Common myeloid progenitor, CD34-positive (primary cell): ENCODE measurements around the gene DOCK4.

ENCODE experiments used
- CTCF ChIA-PET: fragments of 350-600 bp; sonication (Branson Sonifier 250); formaldehyde crosslinking; loops from one replicate; lab custom pipeline; 2021; ENCODE audit warnings: antibody characterized with exemption; lab: Charles Lee
- POLR2A ChIA-PET: fragments of 350-600 bp; sonication (Branson Sonifier 250); formaldehyde crosslinking; loops from one replicate; lab custom pipeline; 2021; ENCODE audit warnings: antibody characterized with exemption; lab: Charles Lee
- DNase-seq, 3 donors: peaks; one replicate each; pipeline versions ENCODE4 v3.0.0 to v3.0.0-alpha.2; 2013
- H3K27ac ChIP-seq, 2 experiments: 1 replicate in 1 of 2; 2 replicates in 1 of 2; pipeline ENCODE4 v1.7.0; 2013; ENCODE audit warnings: inconsistent platforms in 2 of 2, low read length in 2 of 2, mild to moderate bottlenecking in 2 of 2, low read depth in 1 of 2, moderate library complexity in 1 of 2; ENCODE audit not compliant: severe bottlenecking in 2 of 2, insufficient read depth in 1 of 2, poor library complexity in 1 of 2
- H3K27me3 ChIP-seq, 5 experiments: replicated peaks in 2 of 5; 1 replicate in 3 of 5; 2 replicates in 2 of 5; pipeline versions ENCODE4 v1.6.1 to v1.7.0; 2013; ENCODE audit warnings: low read length in 4 of 5, mild to moderate bottlenecking in 2 of 5, moderate library complexity in 2 of 5, inconsistent platforms in 1 of 5; ENCODE audit not compliant: insufficient read depth in 5 of 5, control insufficient read depth in 4 of 5
- H3K36me3 ChIP-seq, 4 experiments: 1 replicate in 2 of 4; 2 replicates in 2 of 4; pipeline versions ENCODE4 v1.6.1 to v1.7.0; 2013; ENCODE audit warnings: low read length in 3 of 4, control low read depth in 1 of 4, mild to moderate bottlenecking in 1 of 4; ENCODE audit not compliant: control insufficient read depth in 4 of 4, insufficient read depth in 4 of 4
- H3K4me1 ChIP-seq, 4 experiments: 1 replicate in 3 of 4; 2 replicates in 1 of 4; pipeline versions ENCODE4 v1.6.1 to v1.7.1; 2013; ENCODE audit warnings: low read length in 3 of 4, mild to moderate bottlenecking in 3 of 4, control low read depth in 1 of 4, inconsistent platforms in 1 of 4, moderate library complexity in 1 of 4; ENCODE audit not compliant: control insufficient read depth in 4 of 4, insufficient read depth in 4 of 4; ENCODE audit errors: control extremely low read depth in 1 of 4
- H3K4me3 ChIP-seq, 7 experiments: 1 replicate in 4 of 7; 2 replicates in 3 of 7; pipeline versions ENCODE4 v1.5.1 to v1.7.0; 2013; ENCODE audit warnings: mild to moderate bottlenecking in 7 of 7, low read length in 6 of 7, moderate library complexity in 6 of 7, inconsistent platforms in 2 of 7, low read depth in 2 of 7, control low read depth in 1 of 7; ENCODE audit not compliant: insufficient read depth in 4 of 7, control insufficient read depth in 1 of 7; ENCODE audit errors: extremely low read depth in 1 of 7
- H3K9me3 ChIP-seq, 5 experiments: 1 replicate in 4 of 5; 2 replicates in 1 of 5; pipeline versions ENCODE4 v1.6.1 to v1.7.1; 2013; ENCODE audit warnings: low read length in 4 of 5, mild to moderate bottlenecking in 2 of 5, inconsistent platforms in 1 of 5, low read depth in 1 of 5, moderate library complexity in 1 of 5; ENCODE audit not compliant: control insufficient read depth in 4 of 5, insufficient read depth in 2 of 5; ENCODE audit errors: control extremely low read depth in 1 of 5
- WGBS: methylation state at CpG from one replicate; pipeline ENCODE4 v1.1.5; 2013; ENCODE audit not compliant: insufficient coverage; 5-methylcytosine and 5-hydroxymethylcytosine counted together

DOCK4 gene

DNA sequence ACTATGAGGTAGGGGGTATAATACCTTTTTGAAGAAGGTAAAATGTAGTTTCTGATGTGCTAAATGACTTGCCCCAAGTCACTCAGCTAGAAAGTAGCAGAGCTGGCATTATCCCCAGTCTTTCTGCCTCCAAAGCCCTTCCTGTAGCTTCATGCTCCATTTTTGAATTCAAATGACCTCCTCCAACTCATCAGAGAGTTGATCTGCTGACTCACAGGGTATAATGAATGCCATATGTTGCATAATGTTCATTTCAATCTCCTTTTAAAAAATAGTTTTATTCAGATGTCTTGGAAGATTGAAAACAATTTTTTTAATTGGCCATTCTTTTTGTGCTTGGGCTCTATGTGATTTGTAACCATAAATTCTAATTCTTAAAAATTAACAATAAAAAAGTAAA is 371.1 kb downstream of the DOCK4 start:
- Histone ChIP-seq H3K9me3 (peaks cover 0 to 3% (median 0%) of the 10 kb centered on the region in 5 experiments), H3K27me3 (no peaks in the 10 kb centered on the region), H3K4me1 (peaks cover 0 to 3% (median 0%) of the 10 kb centered on the region in 4 experiments), H3K27ac (no peak overlapping the region), H3K36me3 (no peaks in the 10 kb centered on the region), H3K4me3 (no peak overlapping the region)
- CTCF ChIA-PET, result interaction anchor here (1.2 kb wide), 1 partner anchor 9 kb away, joined by 4 read pairs; no protein-coding TSS in a partner anchor
- POLR2A ChIA-PET, result interaction anchor here (0.6 kb wide), 1 partner anchor 34 kb away, joined by 3 read pairs; no protein-coding TSS in a partner anchor
- DNase-seq, result no peak

DNA sequence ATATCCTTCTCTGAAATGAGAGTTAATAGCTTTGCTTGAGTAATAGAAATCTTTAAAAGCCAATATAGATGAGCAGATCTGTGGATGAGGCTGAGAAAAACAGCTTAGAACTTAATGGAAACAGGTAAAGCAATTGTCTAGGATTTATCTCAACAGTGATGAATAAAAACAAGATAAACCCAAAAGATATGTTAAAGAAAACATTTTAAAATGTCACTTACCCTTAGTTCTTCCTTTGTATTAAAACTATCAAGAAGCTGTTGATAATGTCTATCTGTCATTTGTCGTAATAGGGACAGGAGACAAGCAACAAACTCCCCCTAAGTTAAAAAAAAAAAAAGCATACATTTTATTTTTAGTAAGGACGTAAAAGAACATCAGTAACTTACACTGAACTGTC is 371.8 kb downstream of the DOCK4 start:
- H3K36me3 ChIP-seq, result no peaks in the 10 kb centered on the region
- peaks cover 0 to 3% (median 0%) of the 10 kb centered on the region in 4 experiments for H3K4me1 ChIP-seq
- no peaks in the 10 kb centered on the region for H3K27me3 ChIP-seq
- POLR2A ChIA-PET, result no interaction called here
- no peak overlapping the region for H3K27ac ChIP-seq
- CTCF ChIA-PET, result interaction anchor here (1.2 kb wide), 1 partner anchor 10 kb away, joined by 4 read pairs; no protein-coding TSS in a partner anchor
- H3K9me3 ChIP-seq, result peaks cover 0 to 3% (median 0%) of the 10 kb centered on the region in 5 experiments
- DNase-seq, result no peak
- H3K4me3 ChIP-seq, result no peak overlapping the region
- no CpG with 5 or more reads among the region's 2 CpGs for WGBS

- POLR2A ChIA-PET, result no interaction called here
- CTCF ChIA-PET, result interaction anchor here (1.1 kb wide), 1 partner anchor 22 kb away, joined by 3 read pairs; no protein-coding TSS in a partner anchor
Observed at GRCh38 chr7:111833466-111833865, 372.7 kb downstream of the DOCK4 start.

GRCh38 chr7:111832174-111832573 is 374.0 kb downstream of the DOCK4 start:
- Histone ChIP-seq H3K4me3 (no peak overlapping the region), H3K27ac (no peak overlapping the region), H3K36me3 (no peaks in the 10 kb centered on the region), H3K27me3 (no peaks in the 10 kb centered on the region), H3K9me3 (peaks cover 0 to 3% (median 0%) of the 10 kb centered on the region in 5 experiments), H3K4me1 (peaks cover 0 to 3% (median 0%) of the 10 kb centered on the region in 4 experiments)
- POLR2A ChIA-PET, result no interaction called here
- WGBS, result 100% methylated on average over 4 of the region's 5 CpGs
- CTCF ChIA-PET, result interaction anchor here (1.0 kb wide), 1 partner anchor 79 kb away, joined by 3 read pairs; no protein-coding TSS in a partner anchor
- no peak for DNase-seq

More at GRCh38 chr7:111833466-111833865, 372.7 kb downstream of the DOCK4 start:
- Histone ChIP-seq H3K4me1 (peaks cover 0 to 3% (median 0%) of the 10 kb centered on the region in 4 experiments), H3K4me3 (no peak overlapping the region), H3K9me3 (peaks cover 0 to 3% (median 0%) of the 10 kb centered on the region in 5 experiments), H3K36me3 (no peaks in the 10 kb centered on the region), H3K27ac (no peak overlapping the region), H3K27me3 (no peaks in the 10 kb centered on the region)
- no peak for DNase-seq

DNA sequence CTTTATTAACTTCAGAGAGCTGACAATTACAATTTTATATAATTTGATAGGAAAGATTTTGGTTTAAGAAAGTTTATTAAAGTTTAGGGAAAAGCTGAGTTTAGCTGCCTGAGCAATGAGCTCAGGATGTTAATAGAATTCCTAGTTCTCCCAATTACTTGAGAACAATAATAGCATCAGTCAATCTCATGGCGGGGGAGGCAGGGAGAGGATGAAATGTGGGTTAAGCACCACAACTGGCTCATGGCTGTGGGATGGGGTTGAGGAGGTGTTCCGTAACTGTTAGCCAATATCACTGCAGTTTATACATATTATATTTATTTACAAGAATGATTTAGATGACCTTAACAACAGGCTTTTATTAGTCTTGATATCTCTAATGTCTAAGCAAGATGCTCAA is 377.0 kb downstream of the DOCK4 start:
- no peaks in the 10 kb centered on the region for H3K27me3 ChIP-seq
- WGBS, result no CpG with 5 or more reads among the region's 2 CpGs
- no peak overlapping the region for H3K27ac ChIP-seq
- H3K36me3 ChIP-seq, result no peaks in the 10 kb centered on the region
- H3K9me3 ChIP-seq, result no peaks in the 10 kb centered on the region
- H3K4me1 ChIP-seq, result peaks cover 0 to 3% (median 0%) of the 10 kb centered on the region in 4 experiments
- H3K4me3 ChIP-seq, result no peak overlapping the region
- ChIA-PET POLR2A (no interaction called here), CTCF (no interaction called here)
- no peak for DNase-seq

- POLR2A ChIA-PET, result no interaction called here
- Histone ChIP-seq H3K4me1 (peaks cover 0 to 3% (median 0%) of the 10 kb centered on the region in 4 experiments), H3K9me3 (no peaks in the 10 kb centered on the region), H3K4me3 (no peak overlapping the region), H3K36me3 (no peaks in the 10 kb centered on the region), H3K27ac (no peak overlapping the region), H3K27me3 (no peaks in the 10 kb centered on the region)
- no peak for DNase-seq
- CTCF ChIA-PET, result no interaction called here
- no CpG with 5 or more reads among the region's 1 CpG for WGBS
Observed at GRCh38 chr7:111827863-111828504, 378.2 kb downstream of the DOCK4 start.

DNA sequence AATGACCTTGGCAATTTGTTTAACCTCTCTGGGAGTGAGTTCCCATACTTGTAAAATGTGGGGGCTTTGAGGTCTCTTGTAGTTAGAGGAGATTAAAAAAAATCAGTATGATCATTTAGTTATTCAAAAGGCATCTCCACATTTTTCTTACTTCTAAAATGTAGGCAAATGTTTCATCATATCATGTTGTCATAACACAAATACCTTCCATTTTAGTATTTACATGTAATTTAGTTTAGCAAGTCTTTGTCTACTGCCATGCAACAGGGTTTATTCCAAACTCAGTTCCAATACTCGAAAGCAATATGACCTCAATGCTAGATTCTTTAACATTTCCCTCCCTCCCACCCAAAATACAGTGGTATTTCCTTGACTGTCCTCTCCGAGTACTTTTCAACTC is 381.2 kb downstream of the DOCK4 start:
- H3K27ac ChIP-seq, result no peak overlapping the region
- no peaks in the 10 kb centered on the region for H3K27me3 ChIP-seq
- H3K4me1 ChIP-seq, result no peaks in the 10 kb centered on the region
- ChIA-PET CTCF (no interaction called here), POLR2A (no interaction called here)
- WGBS, result no CpG with 5 or more reads among the region's 2 CpGs
- no peak for DNase-seq
- H3K9me3 ChIP-seq, result no peaks in the 10 kb centered on the region
- H3K4me3 ChIP-seq, result no peak overlapping the region
- no peaks in the 10 kb centered on the region for H3K36me3 ChIP-seq
